NOMO-1 treated with dmso at 0.1 percent for 144 hours (cell line): ENCODE data around the gene PRAME.
"Not testable (repeated sequence)": the region's sequence is repeated elsewhere in the genome, so short reads cannot be mapped to it uniquely, and the experiment has no call there.

Experiments
- DNase-seq: peaks from one replicate; lab custom pipeline; 2025; ENCODE audit not compliant: unreplicated experiment; lab: John Stamatoyannopoulos, UW

Gene PRAME

GRCh38 chr22:22523494-22523893, 35.6 kb downstream of the PRAME start:
- no peak for DNase-seq

DNA sequence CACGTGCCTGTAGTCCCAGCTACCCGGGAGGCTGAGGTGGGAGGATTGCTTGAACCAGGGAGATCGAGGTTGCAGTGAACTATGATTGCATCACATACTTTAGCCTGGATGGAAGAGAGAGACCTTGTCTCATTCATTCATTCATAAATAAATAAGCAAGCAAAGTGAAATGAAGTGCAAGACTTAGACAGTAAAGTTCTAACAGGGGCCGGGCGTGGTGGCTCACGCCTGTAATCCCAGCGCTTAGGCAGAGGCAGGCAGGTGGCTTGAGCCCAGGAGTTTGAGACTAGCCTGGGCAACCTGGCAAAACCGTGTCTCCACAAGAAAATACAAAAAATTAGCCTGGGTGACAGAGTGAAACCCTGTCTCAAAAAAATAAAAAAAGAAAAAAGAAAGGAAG, 37.4 kb downstream of the PRAME start:
- DNase-seq: no peak

GRCh38 chr22:22520667-22521602, 38.1 kb downstream of the PRAME start:
- no peak for DNase-seq

GRCh38 chr22:22520020-22520656, 38.9 kb downstream of the PRAME start, which contains the start of gene ZNF280A:
TSS of gene ZNF280A (minus strand) at chr22:22520270. CDS start at chr22:22515630, 4,640 bp downstream.
- no peak for DNase-seq

- no peak for DNase-seq
Measured at GRCh38 chr22:22519591-22519990, 39.5 kb downstream of the PRAME start.

DNA sequence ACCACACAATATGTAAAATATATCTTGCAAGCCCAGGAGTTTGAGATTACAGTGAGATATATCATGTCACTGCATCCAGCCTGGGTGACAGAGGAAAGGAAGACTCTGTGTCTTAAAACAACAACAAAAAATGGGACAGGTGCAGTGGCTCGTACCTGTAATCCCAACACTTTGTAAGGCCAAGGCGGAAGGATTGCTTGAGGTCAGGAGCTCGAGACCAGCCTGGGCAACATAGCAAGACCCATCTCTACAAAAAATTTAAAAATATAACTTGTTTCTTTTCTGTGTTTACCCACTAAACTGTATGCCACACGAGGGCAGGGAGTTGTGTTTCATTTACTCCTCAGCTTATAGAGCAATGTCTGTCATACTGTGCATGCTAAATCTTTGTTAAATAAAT, 42.1 kb downstream of the PRAME start:
- DNase-seq: no peak

GRCh38 chr22:22515890-22516289, 43.2 kb downstream of the PRAME start:
- no peak for DNase-seq

GRCh38 chr22:22514431-22514830, 44.6 kb downstream of the PRAME start:
- not testable (repeated sequence) for DNase-seq

DNA sequence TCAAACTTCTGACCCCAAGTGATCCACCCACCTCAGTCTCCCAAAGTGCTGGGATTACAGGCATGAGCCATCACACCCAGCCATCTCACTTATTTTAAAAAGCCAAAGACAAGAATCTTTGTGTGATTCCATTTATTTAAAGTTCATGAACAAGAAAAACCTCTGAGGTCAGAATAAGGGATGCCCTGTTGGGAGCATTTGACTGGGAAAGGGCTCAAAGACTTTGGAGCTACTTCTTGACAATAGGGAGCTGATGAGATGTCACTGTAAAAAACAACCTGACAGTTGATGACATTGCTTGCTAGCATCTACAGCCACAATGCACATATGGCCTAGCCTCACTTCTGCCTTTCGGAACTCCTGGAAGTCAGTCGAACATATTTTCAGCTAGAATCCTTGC, 45.4 kb downstream of the PRAME start:
- no peak for DNase-seq

DNA sequence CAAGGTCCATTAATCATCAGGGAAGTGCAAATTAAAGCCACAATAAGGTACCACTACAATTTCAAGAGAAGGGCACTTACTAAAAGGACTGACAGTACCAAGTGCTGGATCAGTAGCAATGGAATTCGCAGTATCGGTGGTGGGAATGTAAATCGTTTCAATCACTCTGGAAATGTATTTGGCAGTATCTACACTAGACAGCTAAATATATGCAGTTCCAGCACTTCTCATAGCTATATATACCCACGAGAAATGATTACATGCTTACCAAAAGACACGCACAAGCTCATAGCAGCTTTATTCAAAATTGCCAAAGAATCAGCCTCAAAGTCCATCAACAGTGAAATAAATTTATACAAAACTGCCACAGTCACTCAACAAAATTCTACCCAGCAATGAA, 46.1 kb downstream of the PRAME start:
- DNase-seq: no peak

GRCh38 chr22:22510833-22511232, 48.2 kb downstream of the PRAME start:
- not testable (repeated sequence) for DNase-seq

DNA sequence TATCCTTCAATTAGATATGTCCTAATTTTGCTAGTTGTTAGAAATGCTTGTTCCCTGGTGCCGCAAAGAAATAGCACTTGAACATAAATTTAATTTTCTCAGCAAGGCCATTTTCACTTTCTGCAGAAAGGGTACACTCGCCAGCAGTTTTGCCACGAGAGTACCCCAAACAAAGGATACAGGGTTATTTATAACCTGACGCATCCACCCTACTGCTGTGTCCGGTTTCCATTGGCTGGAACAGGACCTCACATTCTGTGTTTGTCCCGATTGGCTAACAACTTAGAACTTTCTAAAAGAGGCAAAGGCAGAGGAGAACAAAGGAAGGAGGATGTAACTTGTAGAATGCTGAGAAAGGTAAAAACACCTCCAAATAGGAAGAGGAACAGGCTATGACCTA, 49.2 kb downstream of the PRAME start:
- DNase-seq: not testable (repeated sequence)

DNA sequence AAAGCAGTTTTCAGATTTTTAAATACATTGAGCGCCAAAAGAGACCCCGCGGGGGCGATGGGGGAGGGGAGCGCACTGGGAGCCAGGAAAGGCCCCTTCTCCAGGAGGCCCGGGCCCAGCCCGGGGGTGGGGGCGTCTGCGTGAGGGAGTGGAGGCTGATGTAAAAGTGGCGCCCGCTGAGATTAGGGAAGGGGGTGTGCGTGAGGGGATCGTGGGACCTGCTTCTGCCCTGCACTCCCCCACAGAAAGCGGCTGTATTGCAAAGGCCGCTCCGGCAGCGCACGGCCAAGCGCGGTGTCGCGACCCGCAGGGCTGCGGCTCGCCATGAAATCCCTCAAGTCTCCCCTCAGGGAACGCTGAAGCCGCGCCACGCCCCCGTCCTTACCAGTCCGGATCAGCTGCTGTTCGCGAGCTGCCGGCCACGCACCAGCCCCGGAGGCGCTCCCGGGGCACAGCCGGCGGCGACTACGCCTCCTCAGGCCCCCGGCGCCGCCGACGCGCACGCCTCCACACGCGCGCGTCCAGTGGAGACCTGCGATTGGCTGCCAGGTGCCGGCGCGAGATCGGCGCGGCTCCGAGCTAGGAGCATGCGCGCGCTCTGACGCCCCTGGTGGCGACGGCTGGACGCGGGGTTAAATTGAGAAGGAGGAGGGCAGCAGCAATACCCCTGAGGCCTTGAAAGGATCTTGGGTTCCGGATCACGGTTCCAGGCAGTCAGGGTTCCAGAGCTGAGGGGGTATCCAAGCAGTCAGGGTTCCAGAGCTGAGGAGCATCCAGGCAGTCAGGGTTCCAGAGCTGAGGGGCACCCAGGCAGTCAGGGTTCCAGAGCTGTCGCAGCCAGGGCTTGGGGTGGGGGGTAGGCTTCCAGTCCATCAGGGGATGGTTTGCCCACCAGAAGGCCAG, 50.5 kb downstream of the PRAME start, which contains the start of gene ZNF280B:
Gene ZNF280B, minus strand, starts transcription at position 469 of the 903 bp plus-strand sequence. CDS start 19,344 bp downstream, outside the sequence.
- peak; percentile 73 for DNase-seq

GRCh38 chr22:22507743-22508273, 51.3 kb downstream of the PRAME start:
- DNase-seq: no peak

DNA sequence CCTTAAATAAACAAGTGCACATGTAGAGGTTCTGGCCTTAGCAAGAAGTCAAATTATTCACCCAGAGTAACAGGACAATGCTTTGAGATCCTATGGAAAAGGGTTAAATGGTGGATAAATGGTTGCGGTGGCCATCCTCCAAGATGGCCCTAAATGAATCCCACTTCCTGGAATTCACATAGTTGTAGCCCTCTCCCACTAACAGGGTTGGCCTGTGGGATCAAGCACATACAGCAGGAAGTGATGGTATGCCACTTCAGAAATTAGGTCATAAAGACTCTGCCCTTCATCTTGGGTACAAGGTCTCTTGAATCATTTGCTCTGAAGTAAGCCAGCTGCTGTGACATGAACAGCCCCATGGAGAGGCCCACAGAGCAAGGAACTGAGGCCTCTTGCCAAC, 52.3 kb downstream of the PRAME start:
- no peak for DNase-seq

GRCh38 chr22:22498267-22498666, 60.8 kb downstream of the PRAME start:
- no peak for DNase-seq
